Right lobe of liver (tissue), 6 donors: ENCODE data around the gene GRIK1. TPM values are rescaled to one million over a fixed set of nuclear protein-coding genes. Genes with fewer than 3 reads are reported as not detected.
A peak's percentile ranks its signal among the peaks of the same experiment; 100 is the strongest.

ENCODE experiments used
- ATAC-seq, 4 donors: fragments of 200-7000 bp; cut with Tn5 transposase; one replicate each; pipeline ENCODE4 v1.9.1; 2020; ENCODE audit warnings: mild to moderate bottlenecking in 4 of 4, moderate library complexity in 4 of 4
- DNase-seq, 3 donors: peaks; one replicate each; pipeline ENCODE4 v3.0.0-alpha.2; 2020
- H3K27ac ChIP-seq, 3 donors: fragments of 200-600 bp; one replicate each; pipeline ENCODE4 v1.8.0; 2022
- H3K27me3 ChIP-seq, 2 donors: fragments of 200-600 bp; one replicate each; pipeline ENCODE4 v1.8.0; 2022
- H3K36me3 ChIP-seq, 4 donors: fragments of 200-600 bp; sonication (generic) in 1 of 4; one replicate each; pipeline versions ENCODE4 v1.5.1 to v1.8.0; 2017 to 2022; ENCODE audit warnings: control low read depth in 1 of 4
- H3K4me1 ChIP-seq, 4 donors: fragments of 200-600 bp; sonication (generic) in 1 of 4; one replicate each; pipeline versions ENCODE4 v1.5.1 to v1.8.0; 2017 to 2022; ENCODE audit warnings: control low read depth in 1 of 4
- H3K4me3 ChIP-seq, 3 donors: fragments of 200-600 bp; one replicate each; pipeline ENCODE4 v1.8.0; 2022
- H3K9me3 ChIP-seq, 4 donors: fragments of 200-600 bp; sonication (generic) in 1 of 4; one replicate each; pipeline versions ENCODE4 v1.5.1 to v1.8.0; 2017 to 2022; ENCODE audit warnings: control low read depth in 1 of 4
- CTCF ChIP-seq, 4 donors: fragments of 200-600 bp in 3 of 4; fragments of 450-650 bp in 1 of 4; IDR thresholded peaks; one replicate each; pipeline versions ENCODE4 v1.5.1 to v1.8.0; 2016 to 2022; ENCODE audit warnings: antibody characterized with exemption in 4 of 4, mild to moderate bottlenecking in 2 of 4
- POLR2A ChIP-seq: fragments of 450-650 bp; IDR thresholded peaks from one replicate; pipeline ENCODE4 v1.6.1; 2017; ENCODE audit warnings: antibody characterized with exemption, mild to moderate bottlenecking
- WGBS: methylation state at CpG from one replicate; pipeline ENCODE4 v1.1.6; 2018; ENCODE audit warnings: low coverage, low lambda C conversion rate; ENCODE audit not compliant: insufficient coverage; ENCODE audit errors: missing lambda C conversion rate; 5-methylcytosine and 5-hydroxymethylcytosine counted together
- intact Hi-C, 2 donors: fragments of 100-400 bp; cut with DNase I; formaldehyde crosslinking; loops; one replicate each; pipeline versions ENCODE4 v1.11.2 to v1.14.1; 2022
- total RNA-seq, 6 experiments: library from RNA; depleted of rRNA in 2 of 6; stranded (reverse); fragments of >200 nt in 2 of 6; fragmentation: NEBNext Ultra II Directional in 3 of 6; extraction: Animal tissue kit (Norgen Biotek cat#: 25700) in 3 of 6; gene quantifications; one replicate each; pipeline versions ENCODE4 v1.1.0 to v1.2.4, GENCODE V29; 2016 to 2023
- donor health status: DM: no; HTN: yes; CAD: no.
- donor health status: DM: no; HTN: no; CAD: no.
- donor health status: DM: no; HTN: no; CAD: no.
- donor health status: DM: no; HTN: yes; CAD: no.
- donor health status: DM: no; HTN: yes; CAD: no.

Gene GRIK1
- total RNA-seq, 6 experiments from 2014 or later, result not detected

- DNase-seq, result no peak
- intact Hi-C loops, result no loop called here
- H3K27ac ChIP-seq, result no peak overlapping the region
- no peak for ATAC-seq
- TF ChIP-seq POLR2A, result no peak
- TF ChIP-seq CTCF (IDR thresholded peaks at IDR 0.05), result no peak
- H3K36me3 ChIP-seq, result no peaks in the 10 kb centered on the region
- no peaks in the 10 kb centered on the region for H3K4me1 ChIP-seq
- H3K9me3 ChIP-seq, result no peaks in the 10 kb centered on the region
- 86% methylated on average over 1 of the region's 1 CpG for WGBS
- H3K27me3 ChIP-seq, result no peaks in the 10 kb centered on the region
- H3K4me3 ChIP-seq, result no peak overlapping the region
These were observed 381.7 kb downstream of the GRIK1 start for GRCh38 chr21:29557931-29558725.

- Histone ChIP-seq H3K36me3 (no peaks in the 10 kb centered on the region), H3K4me1 (no peaks in the 10 kb centered on the region), H3K9me3 (no peaks in the 10 kb centered on the region), H3K27me3 (no peaks in the 10 kb centered on the region), H3K4me3 (no peak overlapping the region), H3K27ac (no peak overlapping the region)
- TF ChIP-seq POLR2A (no peak), CTCF (IDR thresholded peaks at IDR 0.05) (no peak)
- intact Hi-C loops, result no loop called here
- ATAC-seq (peak in 1 of 4 donors; percentile 63), DNase-seq (no peak)
- 50% methylated on average over 1 of the region's 1 CpG for WGBS
These were observed 382.6 kb downstream of the GRIK1 start for GRCh38 chr21:29557200-29557599.

GRCh38 chr21:29555601-29556000 lies 384.2 kb downstream of the GRIK1 start:
- H3K4me3 ChIP-seq, result no peak overlapping the region
- intact Hi-C loops, result no loop called here
- TF ChIP-seq POLR2A (no peak), CTCF (IDR thresholded peaks at IDR 0.05) (no peak)
- ATAC-seq (no peak), DNase-seq (no peak)
- H3K4me1 ChIP-seq, result no peaks in the 10 kb centered on the region
- no peaks in the 10 kb centered on the region for H3K9me3 ChIP-seq
- H3K27me3 ChIP-seq, result no peaks in the 10 kb centered on the region
- no peak overlapping the region for H3K27ac ChIP-seq
- H3K36me3 ChIP-seq, result no peaks in the 10 kb centered on the region
- WGBS, result 51% methylated on average over 2 of the region's 2 CpGs

DNA sequence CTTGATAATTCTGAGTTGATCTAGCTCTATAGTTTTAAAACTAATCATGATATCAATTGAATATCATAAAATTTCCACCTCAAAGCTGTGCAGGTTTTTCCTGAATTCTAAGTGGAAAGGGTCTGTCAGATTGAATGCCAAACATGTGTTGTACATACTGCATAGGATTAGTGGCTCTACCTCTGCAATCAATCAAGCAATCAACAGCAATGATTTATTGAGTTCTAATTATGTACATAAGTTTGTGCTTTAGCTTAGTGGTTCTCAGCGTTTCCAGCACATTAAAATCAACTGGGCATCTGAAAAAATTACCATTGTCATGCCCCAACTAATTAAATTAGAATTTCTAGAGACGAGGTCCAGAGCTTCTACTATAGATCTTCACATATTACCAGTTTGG lies 389.6 kb downstream of the GRIK1 start:
- intact Hi-C loops, result no loop called here
- WGBS, result 66% methylated on average over 2 of the region's 2 CpGs
- TF ChIP-seq POLR2A (no peak), CTCF (IDR thresholded peaks at IDR 0.05) (no peak)

More for the DNA sequence above, 389.6 kb downstream of the GRIK1 start:
- ATAC-seq (no peak), DNase-seq (no peak)
- H3K4me1 ChIP-seq, result peaks cover 0 to 7% (median 0%) of the 10 kb centered on the region in 4 donors
- no peaks in the 10 kb centered on the region for H3K27me3 ChIP-seq
- H3K27ac ChIP-seq, result no peak overlapping the region
- no peak overlapping the region for H3K4me3 ChIP-seq
- no peaks in the 10 kb centered on the region for H3K9me3 ChIP-seq
- no peaks in the 10 kb centered on the region for H3K36me3 ChIP-seq
